ENCODE measurements around the gene MTUS2.

- TF ChIP-seq CTCF (IDR thresholded peaks at IDR 0.05; ENCODE audit: poor library complexity) (no peak), EZH2 (IDR thresholded peaks at IDR 0.05; ENCODE audit: borderline replicate concordance) (no peak)
These were observed 55.9 kb downstream of the MTUS2 start for GRCh38 chr13:28875846-28876615.

All from hepatocyte (in vitro differentiated cells).